ENCODE measurements around the gene SSH2.
A peak's percentile ranks its signal among the peaks of the same experiment; 100 is the strongest.

Gene SSH2

GRCh38 chr17:29620779-29621500, 309.1 kb downstream of the SSH2 start:
- DNase-seq, result no peak

GRCh38 chr17:29620271-29620670, 309.8 kb downstream of the SSH2 start:
- peak; percentile 39 for DNase-seq

GRCh38 chr17:29619251-29619650, 310.8 kb downstream of the SSH2 start:
- peak; percentile 28 for DNase-seq

- no peak for DNase-seq
Measured at GRCh38 chr17:29618272-29619065, 311.6 kb downstream of the SSH2 start.

GRCh38 chr17:29617481-29618271, 312.4 kb downstream of the SSH2 start:
- peak; percentile 69 for DNase-seq

GRCh38 chr17:29617125-29617480, 312.9 kb downstream of the SSH2 start:
- DNase-seq, result peak; percentile 79

GRCh38 chr17:29616300-29617048, 313.6 kb downstream of the SSH2 start:
- no peak for DNase-seq

- DNase-seq, result peak; percentile 80
Measured at GRCh38 chr17:29615492-29616299, 314.3 kb downstream of the SSH2 start.

- no peak for DNase-seq
Measured at GRCh38 chr17:29615048-29615385, 315.0 kb downstream of the SSH2 start.

GRCh38 chr17:29614349-29615047, 315.5 kb downstream of the SSH2 start:
- no peak for DNase-seq

- no peak for DNase-seq
Measured at GRCh38 chr17:29613856-29614255, 316.2 kb downstream of the SSH2 start.

GRCh38 chr17:29613352-29613837, 316.6 kb downstream of the SSH2 start:
- peak; percentile 85 for DNase-seq

GRCh38 chr17:29612404-29613280, 317.4 kb downstream of the SSH2 start:
- no peak for DNase-seq

GRCh38 chr17:29612094-29612403, 318.0 kb downstream of the SSH2 start:
- DNase-seq, result no peak

- DNase-seq, result no peak
Measured at GRCh38 chr17:29611351-29612093, 318.5 kb downstream of the SSH2 start.

- DNase-seq, result no peak
Measured at GRCh38 chr17:29610395-29610794, 319.6 kb downstream of the SSH2 start.

GRCh38 chr17:29608986-29609385, 321.0 kb downstream of the SSH2 start:
- no peak for DNase-seq

GRCh38 chr17:29607557-29608195, 322.4 kb downstream of the SSH2 start:
- no peak for DNase-seq

GRCh38 chr17:29603109-29603674, 326.8 kb downstream of the SSH2 start:
- DNase-seq, result no peak
